H1 (cell line): ENCODE results near the gene AGGF1. TPM values are rescaled to one million over a fixed set of nuclear protein-coding genes. Genes with fewer than 3 reads are reported as not detected.

ENCODE experiments used
- CTCF ChIA-PET: fragments of 300-600 bp; sonication (Branson Sonifier 250); formaldehyde crosslinking; loops from one replicate; lab custom pipeline; 2021; ENCODE audit not compliant: partially characterized antibody; lab: Charles Lee
- POLR2A ChIA-PET: fragments of 300-600 bp; sonication (Branson Sonifier 250); formaldehyde crosslinking; loops from one replicate; lab custom pipeline; 2021; ENCODE audit warnings: inconsistent platforms; ENCODE audit not compliant: partially characterized antibody; lab: Charles Lee
- DNase-seq, 2 experiments: peaks; one replicate each; pipeline versions ENCODE4 v3.0.0 to v3.0.0-alpha.2; 2010 to 2022; ENCODE audit warnings: low spot score in 2 of 2, low read depth in 1 of 2, mixed read lengths in 1 of 2
- FAIRE-seq: peaks from 2 replicates; lab custom pipeline; 2011; peaks lifted over from hg19 to GRCh38; lab: Jason Lieb, UNC
- H2AFZ ChIP-seq: 2 replicates; pipeline ENCODE4 v1.8.1; 2012; ENCODE audit warnings: low read length, inconsistent platforms
- H2AK5ac ChIP-seq: 2 replicates; pipeline ENCODE4 v1.6.1; 2013; ENCODE audit warnings: low read depth, low read length
- H2BK120ac ChIP-seq: replicated peaks from 2 replicates; pipeline ENCODE3; 2013; ENCODE audit warnings: low read depth, low read length, inconsistent platforms
- H2BK12ac ChIP-seq: 2 replicates; pipeline ENCODE4 v1.6.1; 2013; ENCODE audit warnings: low read depth, low read length
- H2BK15ac ChIP-seq: 2 replicates; pipeline ENCODE4 v1.6.1; 2013; ENCODE audit warnings: low read length
- H2BK20ac ChIP-seq: 2 replicates; pipeline ENCODE4 v1.6.1; 2013; ENCODE audit warnings: low read length
- H2BK5ac ChIP-seq: 2 replicates; pipeline ENCODE4 v1.6.1; 2013; ENCODE audit warnings: low read depth, low read length
- H3K14ac ChIP-seq: 2 replicates; pipeline ENCODE4 v1.6.1; 2013; ENCODE audit warnings: inconsistent platforms; ENCODE audit not compliant: insufficient read length
- H3K18ac ChIP-seq: 2 replicates; pipeline ENCODE4 v1.6.1; 2013; ENCODE audit warnings: low read length; ENCODE audit errors: extremely low read depth
- H3K23ac ChIP-seq: 2 replicates; pipeline ENCODE4 v1.6.1; 2013; ENCODE audit warnings: inconsistent platforms; ENCODE audit not compliant: insufficient read length
- H3K23me2 ChIP-seq: 2 replicates; pipeline ENCODE4 v1.6.1; 2013; ENCODE audit warnings: low read depth, low read length
- H3K27ac ChIP-seq: 2 replicates; pipeline ENCODE4 v1.6.1; 2011; ENCODE audit warnings: low read depth, low read length, inconsistent platforms
- H3K27me3 ChIP-seq, 4 experiments: replicated peaks in 1 of 4; 1 replicate in 1 of 4; 2 replicates in 3 of 4; pipeline versions ENCODE4 v1.6.1 to v1.8.1; 2011 to 2013; ENCODE audit warnings: low read length in 3 of 4, mild to moderate bottlenecking in 3 of 4, inconsistent platforms in 2 of 4, mixed read lengths in 2 of 4, moderate library complexity in 1 of 4; ENCODE audit not compliant: control insufficient read depth in 3 of 4, insufficient read depth in 3 of 4; ENCODE audit errors: extremely low read depth in 1 of 4
- H3K36me3 ChIP-seq, 4 experiments: 2 replicates each; pipeline versions ENCODE4 v1.6.1 to v1.8.1; 2011 to 2013; ENCODE audit warnings: mild to moderate bottlenecking in 4 of 4, low read length in 3 of 4, moderate library complexity in 2 of 4, control low read depth in 1 of 4, inconsistent platforms in 1 of 4; ENCODE audit not compliant: insufficient read depth in 4 of 4, control insufficient read depth in 2 of 4
- H3K4ac ChIP-seq: replicated peaks from 2 replicates; pipeline ENCODE3; 2013; ENCODE audit warnings: low read length, low read depth, mixed read lengths, inconsistent platforms; ENCODE audit not compliant: insufficient read length
- H3K4me1 ChIP-seq, 4 experiments: replicated peaks in 1 of 4; 1 replicate in 1 of 4; 2 replicates in 3 of 4; pipeline versions ENCODE4 v1.6.1 to v1.8.1; 2011 to 2013; ENCODE audit warnings: low read length in 3 of 4, inconsistent platforms in 2 of 4, mixed read lengths in 1 of 4; ENCODE audit not compliant: insufficient read depth in 4 of 4, control insufficient read depth in 3 of 4
- H3K4me2 ChIP-seq, 2 experiments: 2 replicates each; pipeline versions ENCODE4 v1.6.1 to v1.8.1; 2011 to 2013; ENCODE audit warnings: low read depth in 2 of 2, low read length in 2 of 2, control low read depth in 1 of 2, inconsistent platforms in 1 of 2, mild to moderate bottlenecking in 1 of 2; ENCODE audit not compliant: insufficient read depth in 1 of 2
- H3K4me3 ChIP-seq, 4 experiments: fragments of 200-600, 300-600 bp in 1 of 4; sonication (generic), shearing (Covaris generic), sonication (Bioruptor Twin) in 1 of 4; 2 replicates each; pipeline versions ENCODE4 v1.5.1 to v1.8.1; 2011 to 2016; ENCODE audit warnings: low read length in 4 of 4, low read depth in 3 of 4, control low read depth in 2 of 4, inconsistent platforms in 2 of 4, mild to moderate bottlenecking in 2 of 4, mixed read lengths in 1 of 4, moderate library complexity in 1 of 4; ENCODE audit not compliant: insufficient read depth in 2 of 4; ENCODE audit errors: extremely low read depth in 1 of 4
- H3K56ac ChIP-seq: replicated peaks from 2 replicates; pipeline ENCODE3; 2013; ENCODE audit warnings: low read depth, mild to moderate bottlenecking, mixed read lengths, low read length, inconsistent platforms; ENCODE audit not compliant: insufficient read length
- H3K79me1 ChIP-seq: 2 replicates; pipeline ENCODE4 v1.6.1; 2013; ENCODE audit warnings: low read depth, low read length, control low read depth
- H3K79me2 ChIP-seq, 2 experiments: 2 replicates each; pipeline versions ENCODE4 v1.6.1 to v1.8.1; 2012 to 2013; ENCODE audit warnings: low read length in 2 of 2, mild to moderate bottlenecking in 2 of 2, inconsistent platforms in 1 of 2; ENCODE audit not compliant: insufficient read depth in 2 of 2, control insufficient read depth in 1 of 2
- H3K9ac ChIP-seq, 4 experiments: replicated peaks in 1 of 4; 1 replicate in 1 of 4; 2 replicates in 3 of 4; pipeline versions ENCODE4 v1.6.1 to v1.8.1; 2011 to 2013; ENCODE audit warnings: low read depth in 3 of 4, low read length in 3 of 4, control low read depth in 2 of 4, mild to moderate bottlenecking in 2 of 4, moderate library complexity in 2 of 4, inconsistent platforms in 1 of 4; ENCODE audit errors: extremely low read depth in 1 of 4
- H3K9me3 ChIP-seq, 2 experiments: 2 replicates each; pipeline versions ENCODE4 v1.6.1 to v1.8.1; 2012 to 2013; ENCODE audit warnings: mild to moderate bottlenecking in 2 of 2, moderate library complexity in 2 of 2, control low read depth in 1 of 2, inconsistent platforms in 1 of 2, low read depth in 1 of 2, low read length in 1 of 2, mixed read lengths in 1 of 2; ENCODE audit not compliant: insufficient read depth in 2 of 2
- H4K20me1 ChIP-seq, 2 experiments: replicated peaks in 1 of 2; 2 replicates each; pipeline versions ENCODE3 to v1.8.1; 2011 to 2013; ENCODE audit warnings: inconsistent platforms in 2 of 2, low read length in 2 of 2, mild to moderate bottlenecking in 1 of 2; ENCODE audit not compliant: insufficient read depth in 2 of 2, control insufficient read depth in 1 of 2
- H4K5ac ChIP-seq: 2 replicates; pipeline ENCODE4 v1.6.1; 2013; ENCODE audit warnings: low read length, low read depth, mixed read lengths, inconsistent platforms; ENCODE audit not compliant: insufficient read length
- H4K8ac ChIP-seq: 2 replicates; pipeline ENCODE4 v1.8.0; 2013; ENCODE audit warnings: mild to moderate bottlenecking, moderate library complexity, low read length, inconsistent platforms; ENCODE audit not compliant: insufficient read depth; ENCODE audit errors: extremely low read depth
- H4K91ac ChIP-seq: replicated peaks from 2 replicates; pipeline ENCODE3; 2013; ENCODE audit warnings: low read length, mixed read lengths, inconsistent platforms; ENCODE audit not compliant: insufficient read length
- ASH2L ChIP-seq: fragments of 200-600, 300-600 bp; sonication (generic); IDR thresholded peaks from one replicate; pipeline ENCODE4 v1.7.1; 2017; ENCODE audit warnings: low read length
- CBX8 ChIP-seq: fragments of 300-800, 300-1000 bp; sonication (generic); IDR thresholded peaks from 2 replicates; pipeline ENCODE4 v1.7.1; 2016; ENCODE audit warnings: low read depth, low read length, borderline replicate concordance
- EGR1 ChIP-seq: IDR thresholded peaks from 2 replicates; pipeline ENCODE4 v1.6.1; 2011; ENCODE audit warnings: low read depth, low read length, borderline replicate concordance
- GABPA ChIP-seq: IDR thresholded peaks from 2 replicates; pipeline ENCODE4 v1.6.1; 2011; ENCODE audit warnings: mild to moderate bottlenecking, low read length, moderate library complexity, borderline replicate concordance; ENCODE audit not compliant: insufficient read depth
- KDM5A ChIP-seq: fragments of 200-600 bp; IDR thresholded peaks from 2 replicates; pipeline ENCODE4 v1.7.1; 2012; ENCODE audit warnings: mild to moderate bottlenecking, low read length, inconsistent platforms, mixed read lengths
- PHF8 ChIP-seq: fragments of 200-600 bp; sonication (generic); conservative IDR thresholded peaks from 2 replicates; pipeline ENCODE4 v1.7.1; 2012; ENCODE audit warnings: low read depth, mild to moderate bottlenecking, inconsistent platforms, low read length, moderate library complexity
- SIN3A ChIP-seq, 2 experiments: IDR thresholded peaks in 1 of 2; conservative IDR thresholded peaks in 1 of 2; 2 replicates each; pipeline ENCODE4 v1.6.1; 2011 to 2012; ENCODE audit warnings: low read length in 2 of 2, improper control_type of control experiment in 1 of 2, low read depth in 1 of 2, mild to moderate bottlenecking in 1 of 2
- SIRT6 ChIP-seq: IDR thresholded peaks from one replicate; pipeline ENCODE4 v1.7.1; 2012; ENCODE audit warnings: low read length, inconsistent platforms
- SP1 ChIP-seq: IDR thresholded peaks from 2 replicates; pipeline ENCODE4 v1.6.1; 2011; ENCODE audit warnings: low read depth, low read length
- SUZ12 ChIP-seq: fragments of 200-600 bp; sonication (generic); IDR thresholded peaks from 2 replicates; pipeline ENCODE4 v1.6.1; 2012; ENCODE audit warnings: mild to moderate bottlenecking, inconsistent platforms, low read length, moderate library complexity, mixed read lengths
- YY1 ChIP-seq: IDR thresholded peaks from 2 replicates; pipeline ENCODE4 v1.6.1; 2011; ENCODE audit warnings: low read depth, mild to moderate bottlenecking, low read length
- WGBS, 2 experiments: shearing (Covaris generic) in 1 of 2; methylation state at CpG; one replicate each; pipeline versions ENCODE4 v1.1.6 to v1.1.7; 2013 to 2015; ENCODE audit warnings: low lambda C conversion rate in 2 of 2, mixed read lengths in 2 of 2, inconsistent platforms in 1 of 2, low coverage in 1 of 2, missing lambda C conversion rate in 1 of 2; ENCODE audit not compliant: insufficient replicate concordance in 2 of 2, insufficient coverage in 1 of 2, insufficient read length in 1 of 2; ENCODE audit errors: extremely low coverage in 1 of 2, missing lambda C conversion rate in 1 of 2; 5-methylcytosine and 5-hydroxymethylcytosine counted together
- polyA plus RNA-seq, 7 experiments: library from polyadenylated mRNA; depleted of rRNA in 3 of 7; stranded (reverse) in 5 of 7; unstranded in 2 of 7; fragments of >200 nt in 5 of 7; fragments of 200-250 nt in 2 of 7; gene quantifications; 1 replicate in 5 of 7; 2 replicates in 1 of 7; 4 replicates in 1 of 7; pipeline versions ENCODE4 v1.2.1 to v1.2.3, GENCODE V29; 2011 to 2013; ENCODE audit warnings: missing spikeins in 2 of 7, mixed read lengths in 2 of 7
- total RNA-seq: library from RNA; stranded (reverse); fragmentation: NEBNext Ultra II Directional; extraction: Animal tissue kit (Norgen Biotek cat#: 25700); gene quantifications from 2 replicates; pipeline ENCODE4 v1.2.1, GENCODE V29; 2021

AGGF1 gene
- total and polyA plus RNA-seq, 2 of the 8 experiments (the other 6 are each of a cell fraction or from before 2014, with no cell fraction given) = 7.3 to 19.0 TPM

DNA sequence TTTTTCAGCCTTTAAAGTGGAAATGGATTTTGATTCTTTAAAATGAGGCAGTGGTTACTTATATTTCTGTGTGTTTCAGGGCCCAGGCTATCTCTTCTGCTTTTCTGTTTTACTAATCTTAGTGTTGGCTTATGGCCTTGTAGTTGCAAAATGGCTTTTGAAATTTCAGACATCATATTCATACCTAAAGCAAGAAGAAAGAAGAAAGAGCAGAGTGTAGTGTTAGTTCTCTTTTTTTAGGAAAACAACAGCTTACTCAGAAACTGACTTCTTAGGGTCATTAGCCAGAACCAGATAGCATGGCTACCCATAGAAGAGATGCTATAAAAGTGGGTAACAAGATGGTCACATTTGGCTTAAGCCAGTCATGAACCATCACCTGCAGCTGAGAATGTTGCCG lies 36.0 kb downstream of the AGGF1 start:
- Histone ChIP-seq H3K4me2 (no peak overlapping the region), H3K23ac (no peak overlapping the region), H3K27ac (no peak overlapping the region), H4K8ac (no peak overlapping the region), H3K4me1 (peaks cover 0 to 4% (median 1%) of the 10 kb centered on the region in 4 experiments; a peak in 3 of 7 replicates), H4K91ac (no peak overlapping the region), H3K56ac (no peak overlapping the region), H3K4me3 (no peak overlapping the region), H3K18ac (no peak overlapping the region), H2AFZ (no peak overlapping the region), H2BK20ac (no peak overlapping the region), H2BK120ac (no peak overlapping the region), H3K9ac (no peak overlapping the region), H3K27me3 (peaks cover 0 to 1% (median 0%) of the 10 kb centered on the region in 4 experiments; a peak in 1 of 7 replicates), H3K4ac (no peak overlapping the region), H3K9me3 (no peaks in the 10 kb centered on the region), H2BK5ac (no peak overlapping the region), H3K14ac (no peak overlapping the region), H4K5ac (no peak overlapping the region), H3K79me1 (no peaks in the 10 kb centered on the region), H4K20me1 (peaks cover 0 to 2% of the 10 kb centered on the region in 2 experiments), H2AK5ac (no peak overlapping the region), H3K36me3 (peaks cover 2 to 14% (median 4%) of the 10 kb centered on the region in 4 experiments; a peak in 6 of 8 replicates), H2BK12ac (no peak overlapping the region), H3K79me2 (no peaks in the 10 kb centered on the region), H2BK15ac (no peak overlapping the region), H3K23me2 (no peaks in the 10 kb centered on the region)
- ChIA-PET POLR2A (interaction anchor here (1.2 to 2.0 kb wide), 2 partner anchors 11 to 35 kb away, joined by 3 to 4 read pairs; no protein-coding TSS in a partner anchor), CTCF (no interaction called here)
- FAIRE-seq = no peak
- TF ChIP-seq SP1 = no peak
- TF ChIP-seq ASH2L = no peak
- no peak for TF ChIP-seq YY1
- TF ChIP-seq CBX8 = no peak
- TF ChIP-seq SIN3A (conservative IDR thresholded peaks at IDR 0.05 in 1 of 2, IDR thresholded peaks at IDR 0.05 in 1 of 2; ENCODE audit: low read depth in 1 of 2, low read length in 2 of 2) = no peak
- TF ChIP-seq EGR1 = no peak
- no peak for TF ChIP-seq KDM5A
- TF ChIP-seq GABPA = no peak
- TF ChIP-seq SIRT6 = no peak
- no peak for TF ChIP-seq PHF8
- no peak for TF ChIP-seq SUZ12
- no peak for DNase-seq
- WGBS, 2 experiments = 79% methylated on average over 1 of the region's 1 CpG; no CpG with 5 or more reads in 1 of the 2 experiments
